Lower leg skin (tissue), 3 donors: ENCODE data around the gene MUC22.

Experiments
- CTCF ChIP-seq, 3 donors: fragments of 450-650 bp; IDR thresholded peaks; one replicate each; pipeline ENCODE4 v1.5.1; 2016; ENCODE audit warnings: antibody characterized with exemption in 3 of 3, mild to moderate bottlenecking in 3 of 3, moderate library complexity in 2 of 3
- POLR2A ChIP-seq, 2 donors: fragments of 450-650 bp; IDR thresholded peaks; one replicate each; pipeline ENCODE4 v1.6.1; 2016 to 2017; ENCODE audit warnings: antibody characterized with exemption in 2 of 2, mild to moderate bottlenecking in 1 of 2, moderate library complexity in 1 of 2

- TF ChIP-seq CTCF (IDR thresholded peaks at IDR 0.05) (no peak), POLR2A (IDR thresholded peaks at IDR 0.05) (no peak)
Observed at GRCh38 chr6:31037169-31037568, 26.9 kb downstream of the MUC22 start.
